ENCODE results near the gene KCNG4.

DNA sequence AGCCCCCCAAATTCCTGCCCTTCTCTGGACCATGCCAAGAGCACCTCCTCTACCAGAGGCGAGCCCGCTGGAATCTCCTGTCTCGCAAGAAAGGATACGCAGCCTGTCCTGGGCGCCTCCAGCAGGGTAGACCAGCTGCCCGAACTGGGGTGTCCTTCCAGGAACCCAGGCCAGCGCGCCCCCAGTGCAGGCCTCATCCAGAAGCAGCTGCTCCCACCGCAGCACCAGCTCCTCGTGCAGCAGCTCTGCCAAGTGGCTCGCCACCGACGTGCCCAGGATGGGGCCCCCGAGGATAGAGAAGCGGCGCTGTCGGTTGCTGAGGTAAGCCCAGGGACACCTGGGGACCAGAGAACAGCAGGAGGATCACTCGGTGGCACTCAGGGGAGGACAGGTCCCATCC is 57.7 kb downstream of the KCNG4 start:
- TF ChIP-seq BHLHE40 (IDR thresholded peaks at IDR 0.05; ENCODE audit: borderline replicate concordance): no peak
- no peak for TF ChIP-seq HDGF (IDR thresholded peaks at IDR 0.05; ENCODE audit: borderline replicate concordance)
- TF ChIP-seq FOXK2 (IDR thresholded peaks at IDR 0.05): no peak
- no peak for TF ChIP-seq ELF4 (IDR thresholded peaks at IDR 0.05)
- no peak for TF ChIP-seq L3MBTL2 (conservative IDR thresholded peaks at IDR 0.05)
- TF ChIP-seq TARDBP (IDR thresholded peaks at IDR 0.05): no peak
- TF ChIP-seq SP1 (IDR thresholded peaks at IDR 0.05): no peak
- no peak for TF ChIP-seq FOXM1 (IDR thresholded peaks at IDR 0.05; ENCODE audit: borderline replicate concordance)
- TF ChIP-seq FOXA1 (IDR thresholded peaks at IDR 0.05): no peak
- no peak for TF ChIP-seq ARNT (IDR thresholded peaks at IDR 0.05)

Data from HEK293T (cell line).